HG03045 (cell line): ENCODE results near the gene MYRFL.

Source experiments
- ATAC-seq: cut with Tn5 transposase; IDR thresholded peaks from one replicate; pipeline ENCODE4 v1.9.1; 2021; ENCODE audit warnings: mild to moderate bottlenecking, moderate library complexity; ENCODE audit not compliant: unreplicated experiment

MYRFL gene

GRCh38 chr12:69929531-69929930 lies 104.5 kb downstream of the MYRFL start:
- no peak for ATAC-seq

- no peak for ATAC-seq
Measured at GRCh38 chr12:69931569-69931968, 106.5 kb downstream of the MYRFL start.

- ATAC-seq = no peak
Measured at GRCh38 chr12:69932154-69932553, 107.1 kb downstream of the MYRFL start.

GRCh38 chr12:69932676-69933552 lies 107.9 kb downstream of the MYRFL start:
- peak; percentile 73 for ATAC-seq

- ATAC-seq = no peak
Measured at GRCh38 chr12:69934011-69934410, 109.0 kb downstream of the MYRFL start.

- no peak for ATAC-seq
Measured at GRCh38 chr12:69935651-69936100, 110.6 kb downstream of the MYRFL start.

GRCh38 chr12:69936214-69936731 lies 111.2 kb downstream of the MYRFL start:
- no peak for ATAC-seq

GRCh38 chr12:69936766-69937165 lies 111.7 kb downstream of the MYRFL start:
- no peak for ATAC-seq

- no peak for ATAC-seq
Measured at GRCh38 chr12:69947123-69947522, 122.1 kb downstream of the MYRFL start.

- ATAC-seq = no peak
Measured at GRCh38 chr12:69947897-69948296, 122.9 kb downstream of the MYRFL start.

- no peak for ATAC-seq
Measured at GRCh38 chr12:69948851-69949250, 123.8 kb downstream of the MYRFL start.

GRCh38 chr12:69949311-69950002 lies 124.4 kb downstream of the MYRFL start:
- ATAC-seq = no peak

GRCh38 chr12:69951108-69951507 lies 126.1 kb downstream of the MYRFL start:
- ATAC-seq = no peak

GRCh38 chr12:69952890-69953289 lies 127.9 kb downstream of the MYRFL start:
- ATAC-seq = no peak

GRCh38 chr12:69961246-69961645 lies 136.2 kb downstream of the MYRFL start:
- no peak for ATAC-seq

- no peak for ATAC-seq
Measured at GRCh38 chr12:69966409-69966808, 141.4 kb downstream of the MYRFL start.

- ATAC-seq = no peak
Measured at GRCh38 chr12:69966839-69967238, 141.8 kb downstream of the MYRFL start.

GRCh38 chr12:69969011-69969410 lies 144.0 kb downstream of the MYRFL start:
- ATAC-seq = no peak

- no peak for ATAC-seq
Measured at GRCh38 chr12:69972136-69972535, 147.1 kb downstream of the MYRFL start.

GRCh38 chr12:69978020-69978419 lies 153.0 kb downstream of the MYRFL start:
- no peak for ATAC-seq

- no peak for ATAC-seq
Measured at GRCh38 chr12:69981881-69982475, 157.0 kb downstream of the MYRFL start.
